HPDE6-E6E7 (cell line): ENCODE measurements around the gene CFAP73.
A peak's percentile ranks its signal among the peaks of the same experiment; 100 is the strongest.

Experiments
- DNase-seq: peaks from one replicate; pipeline ENCODE4 v3.0.0; 2011; ENCODE audit warnings: missing footprints; ENCODE audit errors: extremely low spot score

Gene CFAP73

DNA sequence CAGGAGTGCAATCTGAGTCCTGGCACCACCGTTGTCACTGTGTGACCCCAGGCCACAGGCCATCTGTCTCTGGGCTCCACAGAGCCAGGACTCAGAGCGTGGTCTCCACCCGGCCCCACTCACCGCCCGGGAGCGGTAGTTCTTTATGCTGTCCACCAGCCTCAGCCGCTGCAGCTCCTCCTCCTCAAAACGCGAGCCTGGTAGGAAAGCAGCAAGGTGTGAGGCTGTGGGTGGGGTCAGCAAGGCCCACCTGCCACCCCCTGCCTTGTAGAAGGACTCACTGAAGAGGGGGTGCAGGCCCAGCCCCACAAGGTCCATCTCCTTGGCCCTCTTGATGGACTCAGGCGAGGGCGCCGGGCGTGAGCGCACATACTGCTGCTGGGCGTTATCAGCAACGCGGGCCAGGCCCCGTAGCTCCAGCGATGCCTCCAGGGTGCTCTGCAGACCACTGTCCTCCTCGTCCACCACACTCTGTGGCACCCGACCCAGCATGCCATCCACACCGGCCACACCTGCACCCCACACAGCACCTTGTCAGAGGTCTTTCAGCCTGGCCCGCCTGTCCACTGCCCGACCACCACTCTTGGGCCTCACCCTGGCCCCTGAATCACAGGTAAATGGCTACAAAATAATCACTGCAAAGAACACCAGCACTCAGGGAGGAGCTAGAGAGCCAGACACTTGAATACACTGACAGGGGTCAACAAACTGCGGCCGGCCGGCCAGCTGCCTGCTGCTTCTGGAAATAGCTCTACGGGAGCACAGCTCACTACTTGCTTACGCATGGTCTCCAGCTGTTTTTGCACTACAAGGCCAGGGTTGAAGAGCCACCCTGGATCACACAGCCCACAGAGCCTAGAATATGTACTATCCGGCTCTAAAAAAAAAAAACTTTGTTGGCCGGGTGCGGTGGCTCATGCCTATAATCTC, 16.3 kb downstream of the CFAP73 start:
- DNase-seq, result no peak

DNA sequence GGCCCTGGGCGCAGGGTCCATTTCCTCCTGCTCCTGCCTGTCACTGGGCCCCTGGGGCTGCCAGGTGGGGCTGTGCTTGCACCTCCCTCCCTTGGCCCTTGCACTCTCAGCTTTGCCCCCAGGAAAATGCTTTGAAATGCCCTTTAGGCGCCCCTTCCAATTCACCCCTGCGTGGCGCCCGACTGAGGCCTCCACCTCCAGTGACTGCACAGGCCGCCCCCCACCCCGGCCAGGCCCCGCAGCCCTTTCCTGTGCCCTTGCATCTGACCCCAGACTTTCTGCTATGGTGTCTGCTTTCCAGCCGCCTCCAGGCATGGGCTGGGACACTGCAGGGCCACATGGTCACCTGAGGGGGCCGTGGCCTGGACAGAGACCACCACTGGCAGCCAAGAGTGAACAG, 18.3 kb downstream of the CFAP73 start:
- no peak for DNase-seq

- DNase-seq, result no peak
Measured at GRCh38 chr12:113169697-113170096, 20.2 kb downstream of the CFAP73 start.

DNA sequence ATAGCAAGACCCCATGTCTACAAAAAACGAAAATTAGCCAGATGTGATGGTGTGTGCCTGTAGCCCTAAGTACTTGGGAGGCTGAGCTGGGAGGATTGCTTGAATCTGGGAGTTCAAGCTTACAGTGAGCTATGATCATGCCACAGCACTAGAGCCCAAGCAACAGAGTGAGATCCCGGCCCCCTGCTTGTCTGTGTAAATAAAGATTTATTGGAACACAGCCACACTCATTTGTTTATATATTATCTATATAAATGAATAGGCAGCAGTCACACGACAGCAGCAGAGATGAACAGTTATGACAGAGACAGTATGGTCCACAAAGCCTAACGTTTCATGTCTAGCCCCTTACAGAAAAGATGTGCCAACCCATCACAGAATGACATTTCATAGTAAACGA, 20.9 kb downstream of the CFAP73 start:
- no peak for DNase-seq

- DNase-seq, result no peak
Measured at GRCh38 chr12:113170926-113171325, 21.4 kb downstream of the CFAP73 start.

- no peak for DNase-seq
Measured at GRCh38 chr12:113171543-113171942, 22.0 kb downstream of the CFAP73 start.

- DNase-seq, result no peak
Measured at GRCh38 chr12:113172185-113172584, 22.7 kb downstream of the CFAP73 start.

GRCh38 chr12:113173081-113173698, 23.7 kb downstream of the CFAP73 start:
- no peak for DNase-seq

DNA sequence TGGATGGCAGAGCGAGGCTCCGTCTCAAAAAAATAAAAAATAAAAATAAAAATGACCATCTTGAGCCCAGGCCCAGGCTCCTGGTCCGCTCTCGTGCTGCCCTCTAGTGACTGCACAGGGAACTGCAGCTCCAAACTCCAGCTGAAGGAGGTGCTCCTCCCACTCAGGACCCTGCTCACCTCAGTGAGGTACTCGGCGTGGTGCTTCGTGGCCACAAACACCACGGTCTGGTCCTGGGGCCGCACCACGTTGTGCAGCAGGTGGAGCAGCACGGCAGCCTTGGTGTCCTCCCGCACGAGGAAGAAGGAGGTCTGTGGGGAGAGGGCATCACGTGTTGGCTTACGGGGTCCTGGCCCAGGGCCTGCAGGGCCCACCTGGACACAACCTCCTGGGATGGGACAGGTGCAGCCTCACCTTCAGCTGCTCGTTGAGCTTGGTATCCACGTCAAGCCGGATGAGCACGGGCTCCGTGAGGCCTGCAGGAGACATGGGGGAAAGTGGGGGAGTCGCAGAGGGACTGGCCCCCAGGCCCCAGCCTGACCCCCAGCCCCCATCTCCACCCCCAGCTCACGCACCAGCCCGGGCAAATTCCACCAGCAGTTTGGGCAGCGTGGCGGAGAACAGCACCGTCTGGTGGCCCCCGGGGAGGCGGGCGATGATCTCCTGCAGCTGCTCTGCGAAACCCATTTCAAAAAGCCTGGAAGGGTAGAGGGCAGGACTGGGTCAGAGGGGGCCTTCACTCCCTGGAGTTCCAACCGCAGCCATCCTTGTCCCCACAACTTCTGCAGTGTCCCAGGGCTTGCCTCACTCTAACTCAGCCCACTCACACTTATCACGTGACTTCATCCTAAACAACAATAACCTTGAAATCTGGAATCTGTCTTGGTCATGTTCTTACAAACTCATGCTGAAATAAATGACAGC, 25.2 kb downstream of the CFAP73 start:
- peak; percentile 82 for DNase-seq

- no peak for DNase-seq
Measured at GRCh38 chr12:113179023-113179422, 29.5 kb downstream of the CFAP73 start.

- no peak for DNase-seq
Measured at GRCh38 chr12:113180333-113180732, 30.8 kb downstream of the CFAP73 start.

DNA sequence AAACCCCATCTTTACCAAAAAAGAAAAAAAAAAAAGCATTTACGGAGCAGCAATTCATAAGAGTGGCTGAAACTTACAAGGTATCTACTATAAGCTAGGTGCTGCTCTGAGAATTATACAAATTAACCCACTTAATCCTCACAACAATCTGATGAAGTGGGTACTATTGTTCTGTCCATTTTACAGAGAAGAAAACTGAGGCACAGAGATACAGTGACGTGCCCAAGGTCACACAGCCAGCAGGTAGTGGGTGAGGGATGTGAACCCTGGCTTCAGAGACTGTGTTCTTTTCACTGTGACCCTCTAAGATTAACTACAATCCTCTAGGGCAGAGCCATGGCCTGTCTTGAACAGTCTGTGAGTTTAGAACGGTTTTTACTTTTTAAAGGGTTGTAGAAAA, 32.5 kb downstream of the CFAP73 start:
- DNase-seq, result no peak

DNA sequence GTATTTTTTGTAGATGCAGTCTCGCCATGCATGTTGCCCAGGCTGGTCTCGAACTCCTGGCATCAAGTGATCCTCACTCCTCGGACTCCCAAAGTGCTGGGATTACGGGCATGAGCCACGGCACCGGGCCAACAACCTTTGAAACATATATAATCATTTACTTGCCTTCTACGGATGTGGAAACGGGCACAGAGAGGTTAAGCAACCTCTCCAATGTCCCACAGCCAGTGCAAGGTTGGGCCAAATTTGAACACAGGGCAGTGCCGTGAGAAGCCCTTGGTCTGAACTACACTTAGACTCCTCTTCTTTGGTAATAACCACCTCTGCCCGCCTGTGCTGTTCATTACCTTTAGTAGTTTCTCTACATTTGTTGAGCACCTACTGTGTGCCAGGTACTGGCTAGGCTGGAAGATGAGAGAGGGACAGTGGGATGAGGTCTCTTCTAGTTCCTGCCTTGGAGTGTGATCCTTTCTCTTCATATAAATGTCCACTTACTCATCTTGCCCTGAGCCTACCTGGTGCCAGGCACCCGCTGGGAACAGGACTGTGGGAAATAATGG, 33.6 kb downstream of the CFAP73 start:
- DNase-seq, result no peak

GRCh38 chr12:113184098-113184899, 34.8 kb downstream of the CFAP73 start:
- no peak for DNase-seq

DNA sequence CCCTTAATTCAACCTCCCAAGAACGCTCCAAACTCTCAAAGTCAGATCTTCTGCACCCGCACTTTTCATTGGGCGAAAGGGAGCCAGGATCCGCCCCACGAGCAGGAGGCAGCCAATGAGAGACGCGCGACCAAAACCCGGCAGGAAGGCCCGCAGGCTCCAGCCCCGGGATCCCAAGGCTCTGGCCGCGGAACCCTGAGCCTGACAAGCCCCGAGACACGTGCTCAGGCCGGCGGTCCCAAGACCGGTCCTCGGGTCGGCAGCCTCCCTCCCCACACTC, 35.3 kb downstream of the CFAP73 start:
- peak; percentile 89 for DNase-seq

DNA sequence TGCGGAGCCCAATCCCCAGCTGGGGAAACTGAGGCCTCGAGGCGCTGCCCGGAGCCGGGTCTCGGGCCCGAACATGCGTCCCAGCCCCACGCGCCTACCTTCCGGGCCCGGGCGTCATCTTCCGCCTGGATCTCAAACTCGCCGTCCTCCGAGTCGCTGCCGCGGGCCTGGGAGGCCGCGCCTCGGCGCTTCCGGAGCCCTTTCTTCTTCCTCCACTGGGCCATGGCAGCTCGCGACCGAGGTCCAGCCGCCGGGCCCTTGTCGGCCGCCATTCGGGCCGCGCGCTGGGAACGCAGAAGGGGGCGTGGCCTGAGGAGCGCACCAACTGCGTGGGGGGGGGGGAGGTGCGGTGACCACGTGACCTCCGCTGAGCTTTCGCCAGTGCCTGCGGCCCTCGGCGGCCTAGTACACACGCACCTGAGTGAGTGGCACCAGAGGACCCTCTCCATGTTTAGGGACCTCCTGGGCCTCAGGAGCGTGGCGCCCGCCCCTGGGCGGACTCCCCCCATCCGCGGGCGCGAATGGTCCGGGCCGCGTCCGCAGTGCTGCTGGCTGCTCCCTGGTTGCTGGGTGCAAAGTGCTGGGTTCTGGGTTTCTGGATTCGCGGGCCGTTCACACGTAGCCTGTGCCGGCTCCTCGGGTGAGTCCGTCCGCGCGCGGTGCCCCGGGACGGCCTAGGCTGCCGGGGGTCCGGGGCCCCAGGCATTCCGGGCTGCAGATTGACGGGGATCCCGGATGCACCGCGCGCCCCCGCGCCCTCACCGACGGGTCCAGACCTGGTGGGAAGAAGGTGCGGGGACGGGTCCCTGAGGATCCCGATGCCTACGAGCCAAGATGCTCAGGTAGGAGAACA, 35.9 kb downstream of the CFAP73 start, which contains the start of the genes DDX54 and RITA1:
DDX54 (minus strand) TSS at position 299 of the 853 bp plus-strand sequence; CDS start at position 272, 27 bp downstream.
RITA1 (plus strand) TSS at position 542 of the 853 bp plus-strand sequence. CDS start 1,026 bp downstream, outside the sequence.
- DNase-seq, result peak; percentile 63

DNA sequence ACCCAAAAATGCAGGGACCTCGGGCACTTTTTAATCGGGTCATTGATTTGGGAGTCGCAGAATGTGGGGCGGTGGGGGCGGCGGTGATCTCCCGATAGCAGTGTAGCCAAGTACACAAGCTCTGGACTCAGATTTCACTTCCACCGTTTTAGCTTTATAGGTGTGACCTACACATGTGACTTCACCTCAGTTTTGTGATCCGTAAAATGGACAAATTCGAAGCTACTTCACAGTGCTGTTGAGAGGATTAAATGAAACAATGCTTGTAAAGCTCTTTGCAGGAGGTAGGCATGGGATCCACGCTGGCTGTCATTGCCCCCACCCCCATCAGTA, 36.5 kb downstream of the CFAP73 start:
- no peak for DNase-seq

DNA sequence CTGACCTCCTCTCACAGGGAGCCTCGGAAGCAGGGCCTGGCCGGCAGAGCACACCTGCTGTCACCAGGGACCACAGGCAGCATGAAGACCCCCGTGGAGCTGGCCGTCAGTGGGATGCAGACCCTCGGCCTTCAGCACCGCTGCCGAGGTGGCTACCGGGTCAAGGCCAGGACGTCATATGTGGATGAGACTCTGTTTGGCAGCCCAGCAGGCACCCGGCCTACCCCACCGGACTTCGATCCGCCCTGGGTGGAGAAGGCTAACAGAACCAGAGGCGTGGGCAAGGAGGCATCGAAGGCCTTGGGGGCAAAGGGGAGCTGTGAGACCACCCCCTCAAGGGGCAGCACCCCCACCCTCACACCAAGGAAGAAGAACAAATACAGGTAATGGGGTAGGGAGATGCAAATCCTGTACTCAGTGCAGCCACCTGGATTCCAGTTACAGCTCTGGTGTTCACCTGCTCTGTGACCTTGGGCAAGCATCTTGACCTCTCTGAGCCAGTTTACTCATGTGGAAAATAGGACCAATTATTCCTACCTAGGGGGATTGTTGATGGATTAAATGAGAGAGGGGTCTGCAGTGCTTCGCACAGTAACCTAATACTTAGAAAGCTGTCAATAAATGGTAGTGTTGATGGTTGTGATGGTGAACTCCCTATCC, 37.3 kb downstream of the CFAP73 start:
- no peak for DNase-seq

- DNase-seq, result no peak
Measured at GRCh38 chr12:113189361-113189760, 39.8 kb downstream of the CFAP73 start.

- DNase-seq, result no peak
Measured at GRCh38 chr12:113190761-113191160, 41.2 kb downstream of the CFAP73 start.
